Hepatocyte (in vitro differentiated cells): ENCODE results near the gene REN. TPM values are rescaled to one million over a fixed set of nuclear protein-coding genes. Genes with fewer than 3 reads are reported as not detected.

Experiments used
- DNase-seq: peaks from one replicate; pipeline ENCODE4 v3.0.0-alpha.2; 2016; ENCODE audit warnings: low spot score
- H2AFZ ChIP-seq: fragments of 200-600 bp; sonication (generic); 2 replicates; pipeline ENCODE4 v1.6.0; 2016; ENCODE audit warnings: antibody characterized with exemption, mild to moderate bottlenecking
- H3K27ac ChIP-seq: fragments of 200-600 bp; sonication (generic); 2 replicates; pipeline ENCODE4 v1.5.1; 2016; ENCODE audit warnings: mild to moderate bottlenecking
- H3K27me3 ChIP-seq: fragments of 200-600 bp; sonication (generic); 2 replicates; pipeline ENCODE4 v1.6.1; 2016
- H3K36me3 ChIP-seq: fragments of 200-600 bp; sonication (generic); replicated peaks from 2 replicates; pipeline ENCODE4 v1.5.1; 2016; ENCODE audit warnings: low read depth; ENCODE audit not compliant: insufficient read depth
- H3K4me1 ChIP-seq: fragments of 200-600 bp; sonication (generic); 2 replicates; pipeline ENCODE4 v1.5.1; 2016; ENCODE audit warnings: mild to moderate bottlenecking, moderate library complexity; ENCODE audit not compliant: insufficient read depth
- H3K4me2 ChIP-seq: fragments of 200-600 bp; sonication (generic); 2 replicates; pipeline ENCODE4 v1.6.0; 2016
- H3K4me3 ChIP-seq: fragments of 200-600 bp; sonication (generic); 2 replicates; pipeline ENCODE4 v1.5.1; 2016; ENCODE audit warnings: mild to moderate bottlenecking
- H3K79me2 ChIP-seq: fragments of 200-600 bp; sonication (generic); 2 replicates; pipeline ENCODE4 v1.6.0; 2017; ENCODE audit warnings: mild to moderate bottlenecking
- H3K9me2 ChIP-seq: fragments of 200-600 bp; sonication (generic); replicated peaks from 2 replicates; pipeline ENCODE4 v1.6.0; 2017; ENCODE audit warnings: mild to moderate bottlenecking; ENCODE audit not compliant: insufficient read depth
- H3K9me3 ChIP-seq: fragments of 200-600 bp; sonication (generic); 2 replicates; pipeline ENCODE4 v1.5.1; 2016; ENCODE audit warnings: low read depth, mild to moderate bottlenecking
- H4K20me1 ChIP-seq: fragments of 200-600 bp; sonication (generic); 2 replicates; pipeline ENCODE4 v1.6.0; 2016; ENCODE audit warnings: mild to moderate bottlenecking; ENCODE audit not compliant: insufficient read depth, poor library complexity, severe bottlenecking
- EZH2 ChIP-seq: fragments of 200-600 bp; sonication (generic); IDR thresholded peaks from 2 replicates; pipeline ENCODE4 v1.6.1; 2016; ENCODE audit warnings: antibody characterized with exemption, mild to moderate bottlenecking, borderline replicate concordance
- EZH2phosphoT487 ChIP-seq: fragments of 200-600 bp; sonication (generic); IDR thresholded peaks from one replicate; pipeline ENCODE4 v1.6.1; 2018; ENCODE audit warnings: antibody characterized with exemption, mild to moderate bottlenecking, low read depth, moderate library complexity; ENCODE audit not compliant: unreplicated experiment, severe bottlenecking
- WGBS: methylation state at CpG from one replicate; pipeline ENCODE4 v1.1.6; 2016; ENCODE audit warnings: low lambda C conversion rate; ENCODE audit errors: missing lambda C conversion rate; 5-methylcytosine and 5-hydroxymethylcytosine counted together
- polyA plus RNA-seq: library from polyadenylated mRNA; unstranded; fragments of >200 nt; fragmentation: Nextera tagmentation; extraction: Ambion mirVana; gene quantifications from 2 replicates; pipeline ENCODE4 v1.2.1, GENCODE V29; 2016
- total RNA-seq: library from RNA; depleted of rRNA; stranded (reverse); fragments of >200 nt; gene quantifications from 2 replicates; pipeline ENCODE4 v1.2.3, GENCODE V29; 2014
- TF ChIP-seq, protein P1 (sequence below): fragments of 200-600 bp; sonication (generic); IDR thresholded peaks from 2 replicates; pipeline ENCODE4 v1.5.1; 2016; ENCODE audit warnings: antibody characterized with exemption, mild to moderate bottlenecking; ENCODE audit not compliant: poor library complexity

REN gene
- total and polyA plus RNA-seq, 2 experiments from 2014 or later: 15.4 to 18.4 TPM

GRCh38 chr1:204167730-204168129 is 1.6 kb upstream of the REN start:
- no peaks in the 10 kb centered on the region for H3K36me3 ChIP-seq
- DNase-seq: no peak
- no peaks in the 10 kb centered on the region for H3K79me2 ChIP-seq
- H3K27ac ChIP-seq: no peak overlapping the region
- no peak overlapping the region for H2AFZ ChIP-seq
- no peaks in the 10 kb centered on the region for H3K9me3 ChIP-seq
- H3K4me2 ChIP-seq: no peak overlapping the region
- peaks cover 3% of the 10 kb centered on the region for H3K4me1 ChIP-seq
- no peaks in the 10 kb centered on the region for H3K9me2 ChIP-seq
- no peak overlapping the region for H3K4me3 ChIP-seq
- 95% methylated on average over 5 of the region's 5 CpGs for WGBS
- no peaks in the 10 kb centered on the region for H3K27me3 ChIP-seq
- TF ChIP-seq EZH2phosphoT487 (no peak), EZH2 (no peak)
- TF ChIP-seq, protein P1, sequence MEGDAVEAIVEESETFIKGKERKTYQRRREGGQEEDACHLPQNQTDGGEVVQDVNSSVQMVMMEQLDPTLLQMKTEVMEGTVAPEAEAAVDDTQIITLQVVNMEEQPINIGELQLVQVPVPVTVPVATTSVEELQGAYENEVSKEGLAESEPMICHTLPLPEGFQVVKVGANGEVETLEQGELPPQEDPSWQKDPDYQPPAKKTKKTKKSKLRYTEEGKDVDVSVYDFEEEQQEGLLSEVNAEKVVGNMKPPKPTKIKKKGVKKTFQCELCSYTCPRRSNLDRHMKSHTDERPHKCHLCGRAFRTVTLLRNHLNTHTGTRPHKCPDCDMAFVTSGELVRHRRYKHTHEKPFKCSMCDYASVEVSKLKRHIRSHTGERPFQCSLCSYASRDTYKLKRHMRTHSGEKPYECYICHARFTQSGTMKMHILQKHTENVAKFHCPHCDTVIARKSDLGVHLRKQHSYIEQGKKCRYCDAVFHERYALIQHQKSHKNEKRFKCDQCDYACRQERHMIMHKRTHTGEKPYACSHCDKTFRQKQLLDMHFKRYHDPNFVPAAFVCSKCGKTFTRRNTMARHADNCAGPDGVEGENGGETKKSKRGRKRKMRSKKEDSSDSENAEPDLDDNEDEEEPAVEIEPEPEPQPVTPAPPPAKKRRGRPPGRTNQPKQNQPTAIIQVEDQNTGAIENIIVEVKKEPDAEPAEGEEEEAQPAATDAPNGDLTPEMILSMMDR: no peak
- no peaks in the 10 kb centered on the region for H4K20me1 ChIP-seq

DNA sequence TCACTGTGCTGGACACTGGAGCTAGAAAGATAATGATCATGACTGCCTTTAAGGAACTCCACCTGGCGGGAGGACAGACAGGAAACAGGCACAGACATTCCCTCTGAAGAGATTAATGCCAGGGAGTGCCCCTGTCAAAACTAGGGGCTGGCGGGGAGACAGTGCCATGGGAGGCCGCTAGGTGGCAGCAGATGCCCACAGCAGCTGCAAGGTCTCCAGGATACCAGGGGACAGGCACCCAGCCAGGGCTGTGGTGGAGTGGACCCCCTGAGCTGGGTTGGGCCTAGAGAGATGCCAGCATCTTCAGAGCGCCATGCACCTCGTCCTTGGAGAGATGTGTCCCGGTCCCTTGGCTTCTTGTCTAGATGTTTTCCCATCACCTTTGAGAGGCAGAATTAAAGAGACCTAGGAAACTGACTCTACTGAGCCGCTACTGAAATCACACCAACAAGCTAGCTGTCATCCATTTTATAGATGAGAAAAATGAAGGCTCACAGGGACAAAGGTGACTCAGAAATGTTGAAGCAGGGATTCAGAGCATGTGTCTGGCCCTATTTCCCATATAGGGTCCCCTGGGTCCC is 3.6 kb downstream of the REN start:
- Histone ChIP-seq H3K4me2 (no peak overlapping the region), H3K36me3 (no peaks in the 10 kb centered on the region), H4K20me1 (no peaks in the 10 kb centered on the region), H3K9me2 (no peaks in the 10 kb centered on the region), H3K27me3 (no peaks in the 10 kb centered on the region), H3K4me3 (no peak overlapping the region), H3K27ac (no peak overlapping the region), H3K4me1 (no peaks in the 10 kb centered on the region), H3K9me3 (no peaks in the 10 kb centered on the region), H3K79me2 (no peaks in the 10 kb centered on the region), H2AFZ (no peak overlapping the region)
- peak; percentile 87 for DNase-seq
- TF ChIP-seq EZH2: no peak
- TF ChIP-seq, protein P1: peak; percentile 94
- WGBS: 21% methylated on average over 7 of the region's 7 CpGs

- no peaks in the 10 kb centered on the region for H3K4me1 ChIP-seq
- H3K27ac ChIP-seq: no peak overlapping the region
- H4K20me1 ChIP-seq: no peaks in the 10 kb centered on the region
- 74% methylated on average over 14 of the region's 14 CpGs for WGBS
- no peak overlapping the region for H3K4me3 ChIP-seq
- TF ChIP-seq EZH2 (no peak), EZH2phosphoT487 (no peak)
- TF ChIP-seq, protein P1: no peak
- no peaks in the 10 kb centered on the region for H3K79me2 ChIP-seq
- H3K9me3 ChIP-seq: no peaks in the 10 kb centered on the region
- no peaks in the 10 kb centered on the region for H3K9me2 ChIP-seq
- no peaks in the 10 kb centered on the region for H3K27me3 ChIP-seq
- H2AFZ ChIP-seq: no peak overlapping the region
- DNase-seq: no peak
- no peaks in the 10 kb centered on the region for H3K36me3 ChIP-seq
- no peak overlapping the region for H3K4me2 ChIP-seq
These were observed 4.3 kb downstream of the REN start for GRCh38 chr1:204161609-204162493.
